ENCODE data around the gene CSRP2. TPM values are rescaled to one million over a fixed set of nuclear protein-coding genes. Genes with fewer than 3 reads are reported as not detected.
A peak's percentile ranks its signal among the peaks of the same experiment; 100 is the strongest.

CSRP2 gene
- total RNA-seq, 6 experiments from 2014 or later: 20.7 to 32.7 (median 29.5) TPM

DNA sequence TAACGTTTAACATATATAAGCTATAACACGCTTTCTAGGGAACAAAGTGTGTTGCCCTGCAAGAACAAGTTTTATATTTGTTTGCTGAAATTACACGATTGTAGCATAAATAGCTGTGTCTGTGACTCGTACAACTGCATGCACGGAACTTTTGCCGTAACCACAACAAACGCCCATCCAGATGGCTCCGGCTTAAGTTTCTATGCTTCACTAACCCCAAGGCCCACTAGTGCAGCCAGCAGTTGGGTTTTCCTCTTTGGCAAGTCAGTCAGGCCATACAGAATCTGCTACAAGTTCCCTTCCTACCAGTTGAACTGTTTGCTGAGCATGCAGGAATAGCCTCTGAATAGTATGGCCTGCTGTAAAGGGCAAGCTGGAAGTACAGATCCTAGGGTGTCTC, 12.1 kb downstream of the CSRP2 start:
- TF ChIP-seq, protein P1, sequence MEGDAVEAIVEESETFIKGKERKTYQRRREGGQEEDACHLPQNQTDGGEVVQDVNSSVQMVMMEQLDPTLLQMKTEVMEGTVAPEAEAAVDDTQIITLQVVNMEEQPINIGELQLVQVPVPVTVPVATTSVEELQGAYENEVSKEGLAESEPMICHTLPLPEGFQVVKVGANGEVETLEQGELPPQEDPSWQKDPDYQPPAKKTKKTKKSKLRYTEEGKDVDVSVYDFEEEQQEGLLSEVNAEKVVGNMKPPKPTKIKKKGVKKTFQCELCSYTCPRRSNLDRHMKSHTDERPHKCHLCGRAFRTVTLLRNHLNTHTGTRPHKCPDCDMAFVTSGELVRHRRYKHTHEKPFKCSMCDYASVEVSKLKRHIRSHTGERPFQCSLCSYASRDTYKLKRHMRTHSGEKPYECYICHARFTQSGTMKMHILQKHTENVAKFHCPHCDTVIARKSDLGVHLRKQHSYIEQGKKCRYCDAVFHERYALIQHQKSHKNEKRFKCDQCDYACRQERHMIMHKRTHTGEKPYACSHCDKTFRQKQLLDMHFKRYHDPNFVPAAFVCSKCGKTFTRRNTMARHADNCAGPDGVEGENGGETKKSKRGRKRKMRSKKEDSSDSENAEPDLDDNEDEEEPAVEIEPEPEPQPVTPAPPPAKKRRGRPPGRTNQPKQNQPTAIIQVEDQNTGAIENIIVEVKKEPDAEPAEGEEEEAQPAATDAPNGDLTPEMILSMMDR (IDR thresholded peaks at IDR 0.05): no peak
- Mint-ChIP-seq H3K27ac (no peak overlapping the region), H3K4me3 (no peak overlapping the region), H3K9me3 (no peaks in the 10 kb centered on the region; the same call in 1 of the 2 replicates), H3K4me1 (ENCODE audit: low read depth) (peaks cover 45% of the 10 kb centered on the region), H3K27me3 (ENCODE audit: insufficient read depth) (peaks cover 2% of the 10 kb centered on the region), H3K36me3 (ENCODE audit: low read depth) (peaks cover 14% of the 10 kb centered on the region)
- DNase-seq: no peak

DNA sequence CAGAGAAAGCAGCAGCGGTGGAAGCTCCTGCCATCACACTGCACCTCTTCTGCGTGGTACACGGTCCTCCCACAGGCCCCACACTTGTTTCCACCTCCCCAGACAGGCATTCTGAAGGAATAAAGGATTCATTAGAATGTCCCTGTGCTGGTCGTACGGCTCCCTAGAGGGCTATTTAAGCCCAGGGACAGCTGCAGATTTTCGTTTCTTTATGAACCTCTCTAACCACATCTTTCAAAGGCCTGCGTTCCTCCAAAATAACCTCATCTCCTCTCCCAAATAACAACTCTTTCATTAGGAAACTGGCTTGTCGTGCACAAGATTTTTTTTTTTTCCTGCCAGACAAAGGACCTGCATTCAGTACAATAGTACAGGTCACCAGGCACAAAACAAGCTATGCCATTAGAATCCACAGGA, 12.7 kb downstream of the CSRP2 start:
- no peak for DNase-seq
- Mint-ChIP-seq H3K36me3 (ENCODE audit: low read depth) (peaks cover 18% of the 10 kb centered on the region), H3K9me3 (no peaks in the 10 kb centered on the region; the same call in 1 of the 2 replicates), H3K27me3 (ENCODE audit: insufficient read depth) (peaks cover 2% of the 10 kb centered on the region), H3K27ac (no peak overlapping the region), H3K4me3 (no peak overlapping the region), H3K4me1 (ENCODE audit: low read depth) (peaks cover 45% of the 10 kb centered on the region)
- TF ChIP-seq, protein P1 (IDR thresholded peaks at IDR 0.05): no peak

DNA sequence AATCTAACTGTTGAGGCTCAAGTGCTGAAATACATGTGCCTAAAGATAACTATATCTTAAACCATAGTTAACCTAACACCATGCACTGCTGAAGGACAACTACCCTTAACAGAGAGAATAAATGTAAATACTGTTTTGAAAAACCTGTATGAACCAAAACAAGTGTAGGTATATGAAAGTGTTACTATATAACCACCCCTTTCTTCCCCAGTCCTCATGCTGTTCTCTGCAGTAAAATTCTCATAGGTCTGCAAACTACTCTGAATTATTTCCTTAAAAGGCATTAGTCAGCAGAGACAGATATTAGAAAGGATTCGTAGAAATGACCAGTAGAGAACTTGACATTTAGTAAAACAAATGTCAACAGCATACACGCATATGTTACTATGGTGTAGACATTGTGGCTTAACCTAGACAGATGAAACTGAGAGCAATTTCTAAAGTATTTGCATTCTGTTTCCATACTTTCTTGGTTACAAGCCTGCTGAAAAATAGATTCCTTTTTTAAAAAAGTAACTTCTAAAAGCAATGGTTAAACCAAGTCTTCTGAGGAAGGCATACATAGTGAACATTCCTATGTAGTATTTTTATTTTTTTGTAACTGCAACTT, 13.9 kb downstream of the CSRP2 start:
- no peak overlapping the region for H3K4me3 Mint-ChIP-seq
- H3K9me3 Mint-ChIP-seq: no peaks in the 10 kb centered on the region; the same call in 1 of the 2 replicates
- no peak overlapping the region for H3K27ac Mint-ChIP-seq
- peaks cover 44% of the 10 kb centered on the region for H3K4me1 Mint-ChIP-seq (ENCODE audit: low read depth)
- peaks cover 18% of the 10 kb centered on the region for H3K36me3 Mint-ChIP-seq (ENCODE audit: low read depth)
- H3K27me3 Mint-ChIP-seq (ENCODE audit: insufficient read depth): peaks cover 2% of the 10 kb centered on the region
- no peak for DNase-seq
- TF ChIP-seq, protein P1 (IDR thresholded peaks at IDR 0.05): no peak

DNA sequence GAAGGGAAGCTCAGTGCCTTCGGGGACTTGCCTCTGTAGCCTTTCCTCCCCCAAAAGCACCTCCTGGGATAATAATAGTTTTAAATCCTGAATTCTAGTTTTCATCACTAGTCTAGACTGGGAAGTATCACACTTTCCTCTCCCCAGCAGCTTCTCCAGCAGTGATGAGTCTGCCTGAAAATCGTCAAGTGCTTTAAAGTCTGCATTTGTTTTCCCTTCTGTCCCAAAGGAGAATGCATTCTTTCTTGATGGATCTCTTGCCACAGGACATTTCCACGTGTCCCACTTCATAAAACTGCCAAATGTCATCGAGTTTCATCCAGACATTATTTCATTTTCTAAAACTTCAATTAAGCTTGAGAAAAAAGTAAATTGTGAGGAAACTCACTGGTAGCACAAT, 15.0 kb downstream of the CSRP2 start:
- DNase-seq: peak; percentile 33
- Mint-ChIP-seq H3K27me3 (ENCODE audit: insufficient read depth) (peaks cover 2% of the 10 kb centered on the region), H3K27ac (peak overlapping the region; percentile 81), H3K36me3 (ENCODE audit: low read depth) (peaks cover 18% of the 10 kb centered on the region), H3K4me1 (ENCODE audit: low read depth) (peaks cover 34% of the 10 kb centered on the region), H3K4me3 (peak overlapping the region; percentile 48), H3K9me3 (no peaks in the 10 kb centered on the region)
- TF ChIP-seq, protein P1 (IDR thresholded peaks at IDR 0.05): no peak

DNA sequence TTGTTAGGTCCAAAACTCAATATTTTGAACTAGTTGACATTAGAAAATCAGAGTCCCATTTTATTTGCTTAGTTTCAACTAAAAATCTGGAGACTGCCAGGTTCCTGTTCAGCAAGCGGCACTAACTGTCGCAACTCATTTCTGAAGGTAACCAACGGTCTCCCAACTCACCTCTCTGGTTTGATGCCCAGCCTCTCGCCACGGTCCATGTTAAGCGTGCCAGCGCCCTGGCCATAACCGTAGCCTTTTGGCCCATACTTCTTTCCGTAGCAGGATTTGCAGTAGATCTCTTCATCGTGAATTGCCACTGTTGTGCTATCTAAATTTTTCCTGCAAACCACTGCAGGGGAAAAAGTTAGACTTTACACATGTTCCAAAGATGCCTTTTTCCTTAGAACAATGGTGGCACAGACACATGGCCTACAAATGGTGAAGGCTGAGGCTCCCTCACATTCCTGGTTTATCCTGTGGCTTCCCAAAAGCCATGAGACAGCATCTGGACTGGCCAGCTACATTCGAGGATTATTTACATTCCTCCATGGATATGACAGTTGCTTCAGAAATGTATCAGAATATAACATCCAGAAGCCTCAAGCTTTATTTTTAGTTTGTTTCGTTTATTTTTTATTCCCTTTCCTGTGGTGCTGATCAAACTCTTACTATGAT, 15.7 kb downstream of the CSRP2 start:
- H3K9me3 Mint-ChIP-seq: no peaks in the 10 kb centered on the region
- H3K4me1 Mint-ChIP-seq (ENCODE audit: low read depth): peaks cover 33% of the 10 kb centered on the region
- peak overlapping the region; percentile 48 for H3K4me3 Mint-ChIP-seq
- TF ChIP-seq, protein P1 (IDR thresholded peaks at IDR 0.05): no peak
- H3K36me3 Mint-ChIP-seq (ENCODE audit: low read depth): peaks cover 18% of the 10 kb centered on the region
- peak; percentile 75 for DNase-seq
- H3K27me3 Mint-ChIP-seq (ENCODE audit: insufficient read depth): peaks cover 2% of the 10 kb centered on the region
- peak overlapping the region; percentile 81 for H3K27ac Mint-ChIP-seq

All from HFFc6 (cell line).